ENCODE measurements around the gene ACAA2.
"Not testable (repeated sequence)": the region's sequence is repeated elsewhere in the genome, so short reads cannot be mapped to it uniquely, and the experiment has no call there.

The ACAA2 gene

DNA sequence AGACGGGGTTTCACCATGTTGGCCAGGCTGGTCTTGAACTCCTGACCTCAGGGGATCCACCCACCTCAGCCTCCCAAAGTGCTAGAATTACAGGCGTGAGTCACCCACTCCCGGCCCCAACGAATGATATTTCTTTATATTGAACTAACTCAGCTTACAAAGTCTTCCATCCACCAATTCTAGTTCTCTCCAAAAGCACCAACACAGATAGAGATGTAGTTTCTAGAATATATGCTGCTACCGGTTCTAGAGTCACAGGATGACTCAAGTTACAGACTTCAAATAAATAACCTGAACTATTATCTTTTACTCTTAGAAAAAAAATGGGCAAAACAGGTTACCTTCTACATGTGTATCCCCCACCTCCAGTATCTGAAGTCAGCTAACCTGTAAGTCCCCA lies 9.2 kb downstream of the ACAA2 start:
- POLR2A ChIA-PET (ENCODE audit: low non-redundant PET) = no interaction called here
- H3K27ac ChIP-seq = no peak overlapping the region
- CTCF ChIA-PET = no interaction called here
- TF ChIP-seq, protein P1, sequence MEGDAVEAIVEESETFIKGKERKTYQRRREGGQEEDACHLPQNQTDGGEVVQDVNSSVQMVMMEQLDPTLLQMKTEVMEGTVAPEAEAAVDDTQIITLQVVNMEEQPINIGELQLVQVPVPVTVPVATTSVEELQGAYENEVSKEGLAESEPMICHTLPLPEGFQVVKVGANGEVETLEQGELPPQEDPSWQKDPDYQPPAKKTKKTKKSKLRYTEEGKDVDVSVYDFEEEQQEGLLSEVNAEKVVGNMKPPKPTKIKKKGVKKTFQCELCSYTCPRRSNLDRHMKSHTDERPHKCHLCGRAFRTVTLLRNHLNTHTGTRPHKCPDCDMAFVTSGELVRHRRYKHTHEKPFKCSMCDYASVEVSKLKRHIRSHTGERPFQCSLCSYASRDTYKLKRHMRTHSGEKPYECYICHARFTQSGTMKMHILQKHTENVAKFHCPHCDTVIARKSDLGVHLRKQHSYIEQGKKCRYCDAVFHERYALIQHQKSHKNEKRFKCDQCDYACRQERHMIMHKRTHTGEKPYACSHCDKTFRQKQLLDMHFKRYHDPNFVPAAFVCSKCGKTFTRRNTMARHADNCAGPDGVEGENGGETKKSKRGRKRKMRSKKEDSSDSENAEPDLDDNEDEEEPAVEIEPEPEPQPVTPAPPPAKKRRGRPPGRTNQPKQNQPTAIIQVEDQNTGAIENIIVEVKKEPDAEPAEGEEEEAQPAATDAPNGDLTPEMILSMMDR (conservative IDR thresholded peaks at IDR 0.05; ENCODE audit: low read depth) = no peak
- no peak for DNase-seq (ENCODE audit: low spot score)

DNA sequence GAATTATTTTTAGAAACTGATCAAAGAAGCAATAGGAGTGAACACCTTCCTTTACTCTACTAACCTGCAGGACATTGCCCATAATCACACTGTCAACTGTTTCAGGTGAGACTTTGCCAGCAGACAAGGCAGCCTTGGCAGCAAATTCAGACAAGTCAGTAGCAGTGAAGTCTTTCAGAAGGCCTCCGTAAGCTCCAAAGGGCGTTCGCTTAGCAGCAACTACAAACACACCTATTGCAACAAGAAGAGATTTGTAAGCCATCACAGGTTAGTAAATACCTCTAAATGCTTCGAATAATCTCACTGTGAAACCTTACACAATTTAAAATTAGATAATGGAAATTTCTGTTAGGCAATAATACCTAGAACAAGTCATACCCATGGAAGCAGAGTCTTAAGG lies 10.7 kb downstream of the ACAA2 start:
- no peak overlapping the region for H3K27ac ChIP-seq
- POLR2A ChIA-PET (ENCODE audit: low non-redundant PET) = no interaction called here
- no peak for DNase-seq (ENCODE audit: low spot score)
- TF ChIP-seq, protein P1 (conservative IDR thresholded peaks at IDR 0.05; ENCODE audit: low read depth) = no peak
- CTCF ChIA-PET = no interaction called here

DNA sequence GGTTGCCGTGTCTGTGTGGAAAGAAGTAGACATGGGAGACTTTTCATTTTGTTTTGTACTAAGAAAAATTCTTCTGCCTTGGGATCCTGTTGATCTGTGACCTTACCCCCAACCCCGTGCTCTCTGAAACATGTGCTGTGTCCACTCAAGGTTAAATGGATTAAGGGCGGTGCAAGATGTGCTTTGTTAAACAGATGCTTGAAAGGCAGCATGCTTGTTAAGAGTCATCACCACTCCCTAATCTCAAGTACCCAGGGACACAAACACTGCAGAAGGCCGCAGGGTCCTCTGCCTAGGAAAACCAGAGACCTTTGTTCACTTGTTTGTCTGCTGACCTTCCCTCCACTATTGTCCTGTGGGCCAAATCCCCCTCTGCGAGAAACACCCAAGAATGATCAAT lies 12.8 kb downstream of the ACAA2 start:
- CTCF ChIA-PET; POLR2A ChIA-PET (ENCODE audit: low non-redundant PET); H3K27ac ChIP-seq; DNase-seq (ENCODE audit: low spot score): not testable (repeated sequence)

DNA sequence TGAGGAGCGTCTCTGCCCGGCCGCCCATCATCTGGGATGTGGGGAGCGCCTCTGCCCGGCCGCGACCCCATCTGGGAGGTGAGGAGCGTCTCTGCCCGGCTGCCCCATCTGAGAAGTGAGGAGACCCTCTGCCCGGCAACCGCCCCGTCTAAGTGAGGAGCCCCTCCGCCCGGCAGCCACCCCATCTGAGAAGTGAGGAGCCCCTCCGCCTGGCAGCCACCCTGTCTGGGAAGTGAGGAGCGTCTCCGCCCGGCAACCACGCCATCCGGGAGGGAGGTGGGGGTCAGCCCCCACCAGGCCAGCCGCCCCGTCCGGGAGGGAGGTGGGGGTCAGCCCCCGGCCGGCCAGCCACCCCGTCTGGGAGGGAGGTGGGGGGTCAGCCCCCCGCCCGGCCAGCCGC lies 13.5 kb downstream of the ACAA2 start:
- H3K27ac ChIP-seq; CTCF ChIA-PET; DNase-seq (ENCODE audit: low spot score); POLR2A ChIA-PET (ENCODE audit: low non-redundant PET): not testable (repeated sequence)

DNA sequence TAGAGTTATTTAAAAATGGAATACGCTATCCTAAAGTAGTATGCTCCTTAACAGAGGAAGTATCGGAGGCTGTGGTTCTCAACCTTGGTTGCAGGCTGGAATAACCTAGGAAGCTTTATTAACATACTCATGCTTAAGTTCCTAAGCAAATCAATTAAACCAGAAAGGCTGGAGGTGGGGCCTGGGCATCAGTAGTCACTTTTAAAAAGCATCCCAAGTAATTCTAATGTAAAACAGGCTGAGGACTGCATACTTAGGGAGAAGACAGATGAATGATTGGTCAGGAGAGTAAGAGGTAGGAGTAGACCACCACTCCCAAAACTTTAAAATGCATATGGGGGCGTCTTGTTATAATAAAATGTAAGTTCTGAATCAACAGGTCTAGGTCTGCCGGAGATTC lies 15.3 kb downstream of the ACAA2 start:
- H3K27ac ChIP-seq = no peak overlapping the region
- POLR2A ChIA-PET (ENCODE audit: low non-redundant PET) = no interaction called here
- CTCF ChIA-PET = no interaction called here
- TF ChIP-seq, protein P1 (conservative IDR thresholded peaks at IDR 0.05; ENCODE audit: low read depth) = no peak
- DNase-seq (ENCODE audit: low spot score) = no peak

DNA sequence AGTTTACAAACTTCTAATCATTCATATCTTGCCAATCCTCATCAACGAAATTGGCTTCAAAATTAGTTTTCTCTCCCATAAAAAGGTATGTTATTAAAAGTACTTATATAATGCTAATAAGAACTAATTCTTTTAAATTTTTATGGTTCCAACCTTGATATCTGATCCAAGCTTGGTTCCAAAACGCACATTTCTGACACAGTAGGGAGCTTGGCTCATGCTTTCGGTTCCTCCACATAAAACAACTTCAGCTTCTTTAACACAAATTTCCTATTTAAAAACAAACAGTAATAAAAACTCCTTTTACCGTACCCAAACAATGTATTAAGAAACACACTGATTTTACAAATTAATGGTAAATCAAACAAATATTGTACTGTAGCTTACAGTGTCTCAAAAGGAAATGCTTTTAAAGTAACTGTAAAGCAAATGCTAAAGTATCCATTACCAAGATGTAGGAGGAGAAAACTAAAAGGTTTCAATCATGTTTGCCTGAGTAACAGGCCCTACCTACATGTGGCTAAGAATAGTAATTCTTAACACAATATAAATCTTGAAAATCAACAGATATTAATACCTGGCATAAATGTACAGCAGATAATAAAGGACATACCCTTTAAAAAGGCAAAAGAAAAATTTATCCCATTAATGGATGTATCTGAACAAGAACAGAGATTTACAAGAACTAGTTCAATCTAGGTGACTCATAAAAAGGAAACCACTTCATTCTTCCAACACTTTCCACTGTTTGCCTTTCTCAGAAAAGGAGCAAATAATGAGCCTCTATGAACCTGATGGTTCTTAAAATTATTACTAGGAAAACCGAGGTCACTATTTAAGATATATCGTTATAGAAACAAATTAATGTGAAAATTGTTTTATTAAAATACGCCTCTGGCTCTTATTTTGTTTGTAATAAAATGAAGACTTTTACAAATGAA lies 17.5 kb downstream of the ACAA2 start:
- POLR2A ChIA-PET (ENCODE audit: low non-redundant PET) = no interaction called here
- CTCF ChIA-PET = no interaction called here

DNA sequence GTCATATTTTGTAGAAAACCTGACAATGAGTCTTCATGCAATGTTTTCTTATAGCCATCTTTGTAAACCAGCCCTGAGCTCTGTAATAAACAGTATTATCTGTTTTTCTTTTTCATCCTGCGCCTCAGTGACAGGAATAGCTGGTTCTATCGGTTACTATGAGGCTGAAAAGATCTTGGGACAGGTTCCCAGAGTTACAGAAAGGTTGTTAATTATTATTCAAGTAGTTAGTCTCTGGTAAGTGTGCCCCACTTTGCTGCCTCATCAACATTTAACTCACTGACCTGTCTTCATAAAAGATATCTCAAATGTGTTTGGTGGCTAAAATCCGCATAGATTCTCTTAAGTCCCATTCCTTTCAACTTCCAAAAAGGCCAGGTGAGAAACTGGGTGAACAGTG lies 18.6 kb downstream of the ACAA2 start:
- TF ChIP-seq, protein P1 (conservative IDR thresholded peaks at IDR 0.05; ENCODE audit: low read depth) = no peak
- ChIA-PET CTCF (interaction anchor here (0.7 kb wide), 1 partner anchor 106 kb away, joined by 3 read pairs; no protein-coding TSS in a partner anchor), POLR2A (ENCODE audit: low non-redundant PET) (no interaction called here)
- H3K27ac ChIP-seq = no peak overlapping the region
- DNase-seq (ENCODE audit: low spot score) = no peak

More for the DNA sequence above, 17.5 kb downstream of the ACAA2 start:
- H3K27ac ChIP-seq = no peak overlapping the region
- TF ChIP-seq, protein P1 (conservative IDR thresholded peaks at IDR 0.05; ENCODE audit: low read depth) = no peak
- no peak for DNase-seq (ENCODE audit: low spot score)

DNA sequence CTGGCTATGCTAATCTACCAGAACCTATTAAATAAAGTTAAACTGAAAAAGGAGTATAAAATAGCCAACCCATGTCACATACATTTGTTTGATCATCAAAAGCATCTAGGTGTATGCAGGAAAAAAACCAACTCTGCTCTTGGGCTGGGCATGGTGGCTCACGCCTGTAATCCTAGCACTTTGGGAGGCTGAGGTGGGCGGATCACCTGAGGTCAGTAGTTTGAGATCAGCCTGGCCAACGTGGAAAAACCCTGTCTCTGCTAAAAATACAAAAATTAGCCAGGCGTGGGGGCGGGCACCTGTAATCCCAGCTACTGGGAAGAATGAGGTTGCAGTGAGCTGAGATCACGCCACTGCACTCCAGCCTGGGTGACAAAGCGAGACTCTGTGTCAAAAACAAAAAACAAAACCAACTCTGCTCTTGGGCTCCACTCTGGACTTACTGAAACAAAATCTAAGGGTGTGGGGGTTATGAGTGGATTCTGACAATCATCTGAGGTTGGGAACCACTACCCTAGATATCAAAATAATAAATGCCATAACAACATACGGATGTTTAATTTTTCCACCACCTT lies 23.7 kb downstream of the ACAA2 start:
- DNase-seq (ENCODE audit: low spot score); H3K27ac ChIP-seq; POLR2A ChIA-PET (ENCODE audit: low non-redundant PET): not testable (repeated sequence)
- CTCF ChIA-PET = interaction anchor here (0.7 to 1.5 kb wide), 2 partner anchors 49 to 279 kb away, joined by 3 to 4 read pairs; no protein-coding TSS in a partner anchor

Measured in RWPE1 (cell line).